Karpas-422 (cell line): ENCODE measurements around the gene COL8A2. TPM values are rescaled to one million over a fixed set of nuclear protein-coding genes. Genes with fewer than 3 reads are reported as not detected.

Experiments used
- DNase-seq: peaks from one replicate; pipeline ENCODE4 v3.0.0-alpha.2; 2015
- H2AFZ ChIP-seq: fragments of 200-600 bp; sonication (generic); 2 replicates; pipeline ENCODE4 v1.6.1; 2014; ENCODE audit warnings: antibody characterized with exemption, low read length, mixed read lengths
- H3K27ac ChIP-seq: fragments of 200-600 bp; sonication (generic); 2 replicates; pipeline ENCODE4 v1.5.1; 2014; ENCODE audit warnings: mild to moderate bottlenecking, low read length, moderate library complexity
- H3K27me3 ChIP-seq: fragments of 200-600 bp; sonication (generic); 2 replicates; pipeline ENCODE4 v1.6.1; 2014; ENCODE audit warnings: low read length, mixed read lengths
- H3K36me3 ChIP-seq: fragments of 200-600 bp; sonication (generic); 2 replicates; pipeline ENCODE4 v1.6.1; 2014; ENCODE audit warnings: low read length, mixed read lengths; ENCODE audit not compliant: insufficient read depth
- H3K4me1 ChIP-seq: fragments of 200-600 bp; sonication (generic); 2 replicates; pipeline ENCODE4 v1.6.1; 2014; ENCODE audit warnings: mild to moderate bottlenecking, low read length, mixed read lengths
- H3K4me2 ChIP-seq: fragments of 200-600 bp; sonication (generic); 2 replicates; pipeline ENCODE4 v1.6.1; 2014; ENCODE audit warnings: low read length, low read depth, mild to moderate bottlenecking; ENCODE audit not compliant: poor library complexity, severe bottlenecking
- H3K4me3 ChIP-seq: fragments of 200-600 bp; sonication (generic); 2 replicates; pipeline ENCODE4 v1.5.1; 2014; ENCODE audit warnings: mild to moderate bottlenecking, antibody characterized with exemption, low read length, mixed read lengths
- H3K79me2 ChIP-seq: fragments of 200-600 bp; sonication (generic); 2 replicates; pipeline ENCODE4 v1.6.1; 2014; ENCODE audit warnings: mild to moderate bottlenecking, low read length, mixed read lengths
- H3K9ac ChIP-seq: fragments of 200-600 bp; sonication (generic); 2 replicates; pipeline ENCODE4 v1.6.0; 2014; ENCODE audit warnings: low read length
- H3K9me2 ChIP-seq: fragments of 200-600 bp; sonication (generic), shearing (Covaris generic); replicated peaks from 2 replicates; pipeline ENCODE4 v1.6.0; 2014; ENCODE audit warnings: mild to moderate bottlenecking, low read length, moderate library complexity; ENCODE audit not compliant: insufficient read depth
- H3K9me3 ChIP-seq: fragments of 300-700, 200-600 bp; sonication (generic); 2 replicates; pipeline ENCODE4 v1.6.1; 2014; ENCODE audit warnings: low read length, mixed read lengths
- H4K20me1 ChIP-seq: fragments of 200-600 bp; sonication (generic); 2 replicates; pipeline ENCODE4 v1.6.1; 2014; ENCODE audit warnings: mild to moderate bottlenecking, antibody characterized with exemption, low read length, low read depth; ENCODE audit not compliant: insufficient read depth
- total RNA-seq: library from RNA; depleted of rRNA; stranded (reverse); fragments of >200 nt; shearing (Covaris generic); gene quantifications from 2 replicates; pipeline ENCODE4 v1.2.3, GENCODE V29; 2014; ENCODE audit warnings: low replicate concordance

COL8A2 gene
- total RNA-seq, 1 experiment from 2014 or later = not detected

- H3K4me3 ChIP-seq = no peak overlapping the region
- H3K9me2 ChIP-seq = no peaks in the 10 kb centered on the region
- no peaks in the 10 kb centered on the region for H3K9me3 ChIP-seq
- no peak overlapping the region for H2AFZ ChIP-seq
- no peak overlapping the region for H3K9ac ChIP-seq
- no peaks in the 10 kb centered on the region for H3K27me3 ChIP-seq
- H3K4me2 ChIP-seq = no peak overlapping the region
- H3K79me2 ChIP-seq = no peaks in the 10 kb centered on the region
- H3K36me3 ChIP-seq = peaks cover 8% of the 10 kb centered on the region; the same call in 1 of the 2 replicates
- peaks cover 14% of the 10 kb centered on the region for H3K4me1 ChIP-seq
- no peak for DNase-seq
- 0 out of 2 replicates have a peak, but pooled peaks cover 6% of the 10 kb centered on the region for H4K20me1 ChIP-seq
- no peak overlapping the region for H3K27ac ChIP-seq
Observed at GRCh38 chr1:36097693-36098585, 27.1 kb downstream of the COL8A2 start.

DNA sequence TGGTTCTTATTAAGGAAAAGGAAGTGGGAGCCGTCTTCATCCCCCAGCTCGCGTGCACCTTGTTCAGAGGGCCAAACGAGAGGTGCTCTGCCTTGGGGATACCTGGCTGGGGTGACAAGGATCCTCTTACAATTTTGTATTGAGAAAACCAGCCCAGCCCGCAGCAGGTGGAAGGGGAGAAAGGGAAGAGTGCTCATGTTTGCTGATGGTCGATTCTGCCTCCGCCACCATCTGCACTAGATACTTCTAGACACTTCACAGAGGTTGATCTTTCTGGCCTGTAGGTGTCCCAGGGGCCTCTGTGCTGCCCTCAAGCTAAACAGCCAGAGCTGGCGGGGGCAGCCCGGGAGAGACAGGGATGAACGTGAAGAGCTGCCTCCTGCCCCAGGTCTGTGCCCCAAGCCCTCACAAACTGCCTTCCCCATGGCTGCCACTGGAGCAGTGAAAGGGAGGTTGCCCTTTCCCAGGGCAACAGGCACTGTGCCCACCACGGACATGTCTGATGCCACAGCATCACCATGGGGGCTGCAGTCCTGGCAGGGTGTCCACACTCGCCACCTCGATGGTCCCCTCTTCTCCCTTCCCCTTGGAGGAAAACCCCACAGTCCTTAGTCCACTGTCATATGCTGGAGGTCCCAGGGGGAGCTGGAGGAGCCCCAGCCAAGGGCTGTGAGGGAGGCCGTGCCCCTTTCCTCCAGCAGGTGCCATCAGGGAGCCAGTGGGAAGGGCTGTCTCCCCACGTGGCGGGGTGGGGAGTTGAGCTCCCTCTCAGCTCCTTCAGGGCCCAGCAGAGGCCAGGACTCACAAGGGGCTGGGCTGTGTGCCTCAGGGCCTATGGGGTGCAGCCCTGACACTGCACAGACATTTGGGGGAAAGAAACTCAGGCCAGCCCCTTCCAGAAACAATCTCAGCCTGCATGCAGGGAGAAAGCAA is 28.3 kb downstream of the COL8A2 start:
- Histone ChIP-seq H3K9ac (0 out of 2 replicates have a peak overlapping the region, but pooled peaks have one; percentile 6), H3K36me3 (peaks cover 8% of the 10 kb centered on the region; the same call in 1 of the 2 replicates), H3K4me1 (peaks cover 14% of the 10 kb centered on the region), H4K20me1 (0 out of 2 replicates have a peak, but pooled peaks cover 9% of the 10 kb centered on the region), H3K4me3 (no peak overlapping the region), H2AFZ (no peak overlapping the region), H3K9me2 (no peaks in the 10 kb centered on the region), H3K4me2 (no peak overlapping the region), H3K27ac (no peak overlapping the region), H3K27me3 (no peaks in the 10 kb centered on the region), H3K79me2 (no peaks in the 10 kb centered on the region), H3K9me3 (no peaks in the 10 kb centered on the region)
- peak; percentile 75 for DNase-seq

- H4K20me1 ChIP-seq = 0 out of 2 replicates have a peak, but pooled peaks cover 9% of the 10 kb centered on the region
- H3K79me2 ChIP-seq = 0 out of 2 replicates have a peak, but pooled peaks cover 3% of the 10 kb centered on the region
- H3K4me1 ChIP-seq = peaks cover 14% of the 10 kb centered on the region
- H3K4me3 ChIP-seq = no peak overlapping the region
- no peak overlapping the region for H2AFZ ChIP-seq
- H3K27me3 ChIP-seq = no peaks in the 10 kb centered on the region
- no peaks in the 10 kb centered on the region for H3K9me2 ChIP-seq
- H3K9me3 ChIP-seq = no peaks in the 10 kb centered on the region
- H3K36me3 ChIP-seq = peaks cover 8% of the 10 kb centered on the region; the same call in 1 of the 2 replicates
- DNase-seq = no peak
- H3K27ac ChIP-seq = no peak overlapping the region
- H3K9ac ChIP-seq = no peak overlapping the region
- H3K4me2 ChIP-seq = no peak overlapping the region
Observed at GRCh38 chr1:36095760-36096405, 29.1 kb downstream of the COL8A2 start.

- Histone ChIP-seq H3K27ac (no peak overlapping the region), H2AFZ (no peak overlapping the region), H3K9me3 (no peaks in the 10 kb centered on the region), H3K4me2 (no peak overlapping the region), H3K4me1 (peaks cover 19% of the 10 kb centered on the region), H3K9ac (no peak overlapping the region), H4K20me1 (0 out of 2 replicates have a peak, but pooled peaks cover 10% of the 10 kb centered on the region), H3K36me3 (peaks cover 8% of the 10 kb centered on the region; the same call in 1 of the 2 replicates), H3K4me3 (no peak overlapping the region), H3K27me3 (no peaks in the 10 kb centered on the region), H3K79me2 (peaks cover 14% of the 10 kb centered on the region), H3K9me2 (no peaks in the 10 kb centered on the region)
- no peak for DNase-seq
Observed at GRCh38 chr1:36094621-36095061, 30.4 kb downstream of the COL8A2 start.

DNA sequence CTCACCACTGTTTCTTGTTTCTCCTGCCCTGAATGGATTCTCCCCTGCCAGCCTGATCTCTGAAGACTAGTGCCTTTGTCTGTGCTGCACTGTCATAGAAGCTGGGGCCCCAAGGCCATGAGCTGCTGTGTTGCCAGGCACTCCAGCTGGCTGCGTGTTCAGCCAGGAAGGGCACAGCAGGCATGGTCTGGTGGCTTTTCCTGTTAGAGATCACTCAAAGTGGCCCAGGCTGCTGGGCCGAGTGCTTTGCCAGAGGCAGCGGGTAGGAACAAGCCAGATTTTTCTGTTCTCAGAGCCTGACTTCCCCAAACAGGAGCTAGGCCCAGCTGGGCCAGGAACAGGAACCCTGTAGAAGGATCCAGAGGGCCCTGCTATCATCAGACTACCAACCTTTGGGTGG is 31.1 kb downstream of the COL8A2 start:
- no peak overlapping the region for H3K9ac ChIP-seq
- H3K36me3 ChIP-seq = peaks cover 8% of the 10 kb centered on the region; the same call in 1 of the 2 replicates

DNA sequence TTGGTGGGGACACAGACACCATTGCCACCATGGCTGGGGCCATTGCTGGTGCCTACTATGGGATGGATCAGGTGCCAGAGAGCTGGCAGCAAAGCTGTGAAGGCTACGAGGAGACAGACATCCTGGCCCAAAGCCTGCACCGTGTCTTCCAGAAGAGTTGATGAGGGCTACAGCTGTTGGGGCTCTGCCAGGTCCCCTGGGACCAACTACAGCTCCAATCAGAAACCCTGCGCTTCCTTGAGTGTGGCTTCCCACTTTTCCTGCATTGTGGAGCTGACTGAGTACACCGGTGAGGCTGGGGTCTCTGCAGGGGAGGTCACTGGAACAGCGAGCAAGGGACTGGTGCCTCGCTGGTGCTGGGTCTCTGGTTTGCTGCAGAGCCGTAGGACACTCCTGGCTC is 31.8 kb downstream of the COL8A2 start:
- H3K36me3 ChIP-seq = peaks cover 8% of the 10 kb centered on the region; the same call in 1 of the 2 replicates
- peaks cover 23% of the 10 kb centered on the region for H3K4me1 ChIP-seq
- H3K27ac ChIP-seq = no peak overlapping the region
- no peaks in the 10 kb centered on the region for H3K9me2 ChIP-seq
- no peaks in the 10 kb centered on the region for H3K27me3 ChIP-seq
- peaks cover 22% of the 10 kb centered on the region for H3K79me2 ChIP-seq
- DNase-seq = no peak
- H3K9ac ChIP-seq = no peak overlapping the region
- 0 out of 2 replicates have a peak, but pooled peaks cover 13% of the 10 kb centered on the region for H4K20me1 ChIP-seq
- H2AFZ ChIP-seq = no peak overlapping the region
- H3K9me3 ChIP-seq = no peaks in the 10 kb centered on the region
- no peak overlapping the region for H3K4me2 ChIP-seq
- H3K4me3 ChIP-seq = no peak overlapping the region

More for the DNA sequence above, 31.1 kb downstream of the COL8A2 start:
- Histone ChIP-seq H4K20me1 (0 out of 2 replicates have a peak, but pooled peaks cover 13% of the 10 kb centered on the region), H3K9me3 (no peaks in the 10 kb centered on the region), H3K4me3 (no peak overlapping the region), H3K9me2 (no peaks in the 10 kb centered on the region), H3K4me1 (peaks cover 20% of the 10 kb centered on the region), H3K79me2 (peaks cover 21% of the 10 kb centered on the region), H3K27me3 (no peaks in the 10 kb centered on the region), H3K4me2 (no peak overlapping the region), H2AFZ (no peak overlapping the region), H3K27ac (no peak overlapping the region)
- no peak for DNase-seq

DNA sequence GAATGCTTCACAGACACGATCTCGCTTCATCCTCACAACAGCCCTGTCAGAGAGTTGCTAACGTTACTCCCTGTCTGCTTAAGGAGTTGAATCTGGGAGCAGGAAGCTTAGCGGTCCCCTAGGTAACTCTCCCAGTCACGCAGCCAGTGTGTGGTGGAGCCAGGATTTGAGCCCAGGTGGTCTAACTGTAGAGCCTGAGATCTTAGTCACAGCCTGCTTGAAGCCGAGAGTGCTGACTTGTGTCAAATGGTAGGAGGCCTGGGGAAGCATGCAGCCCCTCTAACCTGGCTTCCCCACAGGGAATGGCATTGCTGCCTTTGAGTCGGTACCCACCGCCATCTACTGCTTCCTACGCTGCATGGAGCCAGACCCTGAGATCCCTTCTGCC is 32.2 kb downstream of the COL8A2 start:
- H3K27ac ChIP-seq = no peak overlapping the region
- no peak overlapping the region for H2AFZ ChIP-seq
- no peaks in the 10 kb centered on the region for H3K27me3 ChIP-seq
- H4K20me1 ChIP-seq = 0 out of 2 replicates have a peak, but pooled peaks cover 13% of the 10 kb centered on the region
- H3K4me3 ChIP-seq = no peak overlapping the region
- H3K79me2 ChIP-seq = peaks cover 22% of the 10 kb centered on the region
- DNase-seq = no peak
- no peaks in the 10 kb centered on the region for H3K9me3 ChIP-seq
- no peak overlapping the region for H3K9ac ChIP-seq
- no peak overlapping the region for H3K4me2 ChIP-seq
- peaks cover 27% of the 10 kb centered on the region for H3K4me1 ChIP-seq
- H3K9me2 ChIP-seq = no peaks in the 10 kb centered on the region
- H3K36me3 ChIP-seq = peaks cover 8% of the 10 kb centered on the region; the same call in 1 of the 2 replicates
